Measurements from ENCODE around the gene EXT2. TPM values are rescaled to one million over a fixed set of nuclear protein-coding genes. Genes with fewer than 3 reads are reported as not detected.

The EXT2 gene
- total RNA-seq, 4 donors from 2014 or later: 47.8 to 80.4 (median 68.0) TPM

DNA sequence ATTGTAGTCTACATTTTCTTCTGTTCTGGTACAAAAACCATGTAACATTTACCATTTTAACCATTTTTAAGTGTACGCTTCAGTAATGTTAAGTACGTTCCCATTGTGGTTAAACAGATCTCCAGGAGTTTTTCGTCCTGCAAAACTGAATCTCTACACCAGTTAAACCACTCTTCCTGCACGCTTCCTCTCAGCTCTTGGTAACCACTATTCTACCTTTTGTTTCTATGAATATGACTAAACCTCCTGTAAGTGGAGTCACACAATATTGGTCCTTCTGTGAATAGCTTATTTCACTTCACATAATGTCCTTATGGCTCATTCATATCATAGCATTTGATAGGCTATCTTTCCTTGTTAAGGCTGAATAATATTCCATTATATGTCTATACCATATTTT lies 7.1 kb upstream of the EXT2 start:
- DNase-seq (ENCODE audit: extremely low spot score): no peak
- Histone ChIP-seq H3K4me3 (no peak overlapping the region), H3K9me3 (no peaks in the 10 kb centered on the region), H3K4me1 (no peaks in the 10 kb centered on the region), H3K27ac (replicated peaks in 1 of 4) (no peak overlapping the region), H3K27me3 (no peaks in the 10 kb centered on the region), H3K36me3 (peaks cover 0 to 16% (median 4%) of the 10 kb centered on the region in 4 donors)
- intact Hi-C loops (cut with DNase I): no loop called here
- 88% methylated on average over 4 of the region's 4 CpGs for WGBS
- TF ChIP-seq, protein P1, sequence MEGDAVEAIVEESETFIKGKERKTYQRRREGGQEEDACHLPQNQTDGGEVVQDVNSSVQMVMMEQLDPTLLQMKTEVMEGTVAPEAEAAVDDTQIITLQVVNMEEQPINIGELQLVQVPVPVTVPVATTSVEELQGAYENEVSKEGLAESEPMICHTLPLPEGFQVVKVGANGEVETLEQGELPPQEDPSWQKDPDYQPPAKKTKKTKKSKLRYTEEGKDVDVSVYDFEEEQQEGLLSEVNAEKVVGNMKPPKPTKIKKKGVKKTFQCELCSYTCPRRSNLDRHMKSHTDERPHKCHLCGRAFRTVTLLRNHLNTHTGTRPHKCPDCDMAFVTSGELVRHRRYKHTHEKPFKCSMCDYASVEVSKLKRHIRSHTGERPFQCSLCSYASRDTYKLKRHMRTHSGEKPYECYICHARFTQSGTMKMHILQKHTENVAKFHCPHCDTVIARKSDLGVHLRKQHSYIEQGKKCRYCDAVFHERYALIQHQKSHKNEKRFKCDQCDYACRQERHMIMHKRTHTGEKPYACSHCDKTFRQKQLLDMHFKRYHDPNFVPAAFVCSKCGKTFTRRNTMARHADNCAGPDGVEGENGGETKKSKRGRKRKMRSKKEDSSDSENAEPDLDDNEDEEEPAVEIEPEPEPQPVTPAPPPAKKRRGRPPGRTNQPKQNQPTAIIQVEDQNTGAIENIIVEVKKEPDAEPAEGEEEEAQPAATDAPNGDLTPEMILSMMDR (IDR thresholded peaks at IDR 0.05): no peak
- TF ChIP-seq EP300 (IDR thresholded peaks at IDR 0.05) (no peak), POLR2AphosphoS5 (IDR thresholded peaks at IDR 0.05) (no peak), POLR2A (IDR thresholded peaks at IDR 0.05; ENCODE audit: low read depth) (no peak)

DNA sequence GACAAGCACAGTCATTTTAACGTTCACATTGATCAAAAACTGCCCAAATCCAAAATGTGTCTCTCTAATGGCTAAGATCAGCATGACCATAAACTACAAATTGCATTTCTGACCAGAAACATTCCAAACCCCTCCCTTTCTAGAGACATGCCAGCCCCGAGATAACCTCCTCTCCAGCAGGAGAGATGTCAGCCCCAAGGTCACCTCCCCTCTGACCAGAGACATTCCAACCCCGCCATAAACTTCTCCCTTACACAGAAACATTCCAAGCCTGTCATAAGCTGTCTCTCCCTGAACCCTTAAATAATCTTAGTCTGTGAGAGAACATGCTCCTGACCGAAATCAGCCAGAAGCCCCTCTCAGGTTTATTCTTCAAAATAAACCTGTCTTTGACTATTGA lies 6.6 kb upstream of the EXT2 start:
- Histone ChIP-seq H3K4me1 (no peaks in the 10 kb centered on the region), H3K4me3 (no peak overlapping the region), H3K27me3 (no peaks in the 10 kb centered on the region), H3K27ac (replicated peaks in 1 of 4) (no peak overlapping the region), H3K36me3 (peaks cover 0 to 11% (median 0%) of the 10 kb centered on the region in 4 donors), H3K9me3 (no peaks in the 10 kb centered on the region)
- WGBS: 83% methylated on average over 4 of the region's 4 CpGs
- TF ChIP-seq, protein P1 (IDR thresholded peaks at IDR 0.05): no peak
- TF ChIP-seq EP300 (IDR thresholded peaks at IDR 0.05) (no peak), POLR2AphosphoS5 (IDR thresholded peaks at IDR 0.05) (no peak), POLR2A (IDR thresholded peaks at IDR 0.05; ENCODE audit: low read depth) (no peak)
- DNase-seq (ENCODE audit: extremely low spot score): no peak
- intact Hi-C loops (cut with DNase I): no loop called here

DNA sequence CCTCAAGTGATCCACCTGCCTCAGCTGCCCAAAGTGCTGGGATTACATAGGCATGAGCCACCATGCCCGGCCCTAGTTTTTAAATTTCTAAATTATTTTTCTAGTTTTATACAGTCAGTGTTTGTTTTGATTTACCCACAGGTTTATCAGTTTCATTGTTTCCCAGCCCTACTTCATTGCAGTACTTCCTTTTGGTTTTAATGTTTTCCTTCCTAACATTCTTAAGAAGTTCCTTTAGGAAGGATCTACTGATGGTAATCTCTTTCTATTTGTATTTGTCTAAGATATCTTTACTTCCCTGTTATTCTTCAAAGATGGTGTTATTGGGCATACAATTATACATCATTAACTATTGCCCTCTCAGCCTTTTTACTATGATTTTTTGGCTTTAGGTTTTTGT lies 4.9 kb upstream of the EXT2 start:
- intact Hi-C loops (cut with DNase I): loop anchor here (5.0 kb wide), 1 partner anchor 447 kb away; no protein-coding TSS in a partner anchor
- peaks cover 3 to 15% (median 13%) of the 10 kb centered on the region in 4 donors for H3K4me1 ChIP-seq
- DNase-seq (ENCODE audit: extremely low spot score): no peak
- no peak overlapping the region for H3K27ac ChIP-seq (replicated peaks in 1 of 4)
- peaks cover 0 to 7% (median 0%) of the 10 kb centered on the region in 4 donors for H3K36me3 ChIP-seq
- no peak overlapping the region for H3K4me3 ChIP-seq
- TF ChIP-seq POLR2AphosphoS5 (IDR thresholded peaks at IDR 0.05): no peak
- TF ChIP-seq, protein P1 (IDR thresholded peaks at IDR 0.05): no peak
- TF ChIP-seq POLR2A (IDR thresholded peaks at IDR 0.05; ENCODE audit: low read depth): no peak
- TF ChIP-seq EP300 (IDR thresholded peaks at IDR 0.05): no peak
- 81% methylated on average over 1 of the region's 1 CpG for WGBS
- no peaks in the 10 kb centered on the region for H3K27me3 ChIP-seq
- no peaks in the 10 kb centered on the region for H3K9me3 ChIP-seq

DNA sequence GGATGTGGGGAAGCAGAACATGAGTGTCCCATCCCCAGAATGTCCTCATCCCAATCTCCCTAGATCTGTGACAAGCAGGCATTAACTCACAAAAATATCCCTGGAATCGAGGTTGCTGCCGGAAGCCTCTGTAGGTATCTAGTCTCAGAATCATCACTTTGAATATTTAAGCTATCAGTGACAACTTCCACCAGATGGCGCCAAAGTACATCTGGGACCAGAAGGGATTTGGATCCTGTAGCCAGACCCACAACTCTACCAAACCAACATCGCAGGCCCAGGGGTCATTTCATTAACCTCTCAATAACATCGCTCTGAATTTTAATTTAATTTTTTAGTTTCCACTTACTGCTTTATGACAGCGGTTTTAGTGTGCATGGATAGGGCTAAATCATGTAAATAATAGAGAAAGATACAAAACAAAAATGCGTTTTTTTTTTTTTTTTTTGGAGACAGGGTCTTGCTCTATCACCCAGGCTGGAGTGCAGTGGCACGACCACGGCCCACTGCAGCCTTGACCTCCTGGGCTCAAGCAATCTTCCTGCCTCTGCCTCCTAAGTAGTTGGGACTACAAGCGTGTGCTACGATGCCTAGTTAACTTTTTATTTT lies 1.1 kb upstream of the EXT2 start:
- no peak overlapping the region for H3K4me3 ChIP-seq
- 28% methylated on average over 11 of the region's 11 CpGs for WGBS
- no peaks in the 10 kb centered on the region for H3K9me3 ChIP-seq
- no peak for DNase-seq (ENCODE audit: extremely low spot score)
- H3K27ac ChIP-seq (replicated peaks in 1 of 4): no peak overlapping the region
- intact Hi-C loops (cut with DNase I): loop anchor here (5.0 kb wide), 1 partner anchor 443 kb away; no protein-coding TSS in a partner anchor
- no peaks in the 10 kb centered on the region for H3K27me3 ChIP-seq
- peaks cover 8 to 31% (median 28%) of the 10 kb centered on the region in 4 donors for H3K4me1 ChIP-seq
- no peak for TF ChIP-seq EP300 (IDR thresholded peaks at IDR 0.05)
- peak in 1 of 2 donors; percentile 11 for TF ChIP-seq POLR2AphosphoS5 (IDR thresholded peaks at IDR 0.05)
- TF ChIP-seq POLR2A (IDR thresholded peaks at IDR 0.05; ENCODE audit: low read depth): no peak
- TF ChIP-seq, protein P1 (IDR thresholded peaks at IDR 0.05): peak; percentile 74 to 82 (median 80)
- H3K36me3 ChIP-seq: peaks cover 0 to 4% (median under 1%) of the 10 kb centered on the region in 4 donors
